Bronchial epithelial cell (primary cell): Measurements from ENCODE around the gene HTT. TPM values are rescaled to one million over a fixed set of nuclear protein-coding genes. Genes with fewer than 3 reads are reported as not detected.

ENCODE experiments used
- DNase-seq: peaks from one replicate; pipeline ENCODE4 v3.0.0-alpha.2; 2010; ENCODE audit warnings: low read depth
- FAIRE-seq: peaks from 2 replicates; lab custom pipeline; 2011; peaks lifted over from hg19 to GRCh38; lab: Jason Lieb, UNC
- H3K27me3 ChIP-seq: 2 replicates; pipeline ENCODE4 v1.5.1; 2011; ENCODE audit warnings: low read length; ENCODE audit not compliant: control insufficient read depth, insufficient read depth
- H3K36me3 ChIP-seq: 2 replicates; pipeline ENCODE4 v1.5.1; 2011; ENCODE audit warnings: low read length; ENCODE audit not compliant: control insufficient read depth, insufficient read depth
- H3K4me3 ChIP-seq: 2 replicates; pipeline ENCODE4 v1.5.1; 2011; ENCODE audit warnings: mild to moderate bottlenecking, low read depth, low read length, control low read depth
- total RNA-seq: library from RNA; depleted of rRNA; stranded (reverse); fragments of >200 nt; gene quantifications from 2 replicates; pipeline ENCODE4 v1.2.1, GENCODE V29; 2014
- TF ChIP-seq, protein P1 (sequence below): IDR thresholded peaks from 2 replicates; pipeline ENCODE4 v1.5.1; 2011; ENCODE audit warnings: mild to moderate bottlenecking, moderate library complexity, low read length, control low read depth, inconsistent platforms; ENCODE audit not compliant: insufficient read depth, severe bottlenecking

The HTT gene
- total RNA-seq, 1 donor from 2014 or later, result 24.0 TPM

DNA sequence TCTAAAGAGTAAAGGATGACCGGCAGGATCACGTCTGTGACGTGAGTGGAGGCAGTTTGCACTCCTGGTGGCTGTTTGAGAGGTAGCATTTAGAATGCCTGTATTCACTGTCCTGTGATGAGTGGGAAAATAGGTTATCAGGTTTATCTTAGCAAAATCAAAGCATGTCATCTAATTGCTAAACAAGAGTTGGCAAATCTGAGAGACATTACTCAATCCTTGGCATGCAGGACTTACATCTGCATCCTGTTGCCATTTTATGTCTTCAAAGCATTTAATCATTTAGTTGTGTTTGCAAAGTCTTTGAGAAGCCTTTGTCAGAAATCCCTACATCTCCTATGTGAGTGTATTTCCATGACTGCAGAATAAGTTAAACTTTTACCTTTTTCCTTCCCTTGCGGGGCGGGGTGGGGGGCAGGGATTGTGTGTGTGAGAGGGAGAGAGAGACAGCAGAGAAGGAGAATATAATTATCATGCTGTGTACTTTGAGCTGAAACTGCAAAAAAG is 133.1 kb downstream of the HTT start:
- TF ChIP-seq, protein P1, sequence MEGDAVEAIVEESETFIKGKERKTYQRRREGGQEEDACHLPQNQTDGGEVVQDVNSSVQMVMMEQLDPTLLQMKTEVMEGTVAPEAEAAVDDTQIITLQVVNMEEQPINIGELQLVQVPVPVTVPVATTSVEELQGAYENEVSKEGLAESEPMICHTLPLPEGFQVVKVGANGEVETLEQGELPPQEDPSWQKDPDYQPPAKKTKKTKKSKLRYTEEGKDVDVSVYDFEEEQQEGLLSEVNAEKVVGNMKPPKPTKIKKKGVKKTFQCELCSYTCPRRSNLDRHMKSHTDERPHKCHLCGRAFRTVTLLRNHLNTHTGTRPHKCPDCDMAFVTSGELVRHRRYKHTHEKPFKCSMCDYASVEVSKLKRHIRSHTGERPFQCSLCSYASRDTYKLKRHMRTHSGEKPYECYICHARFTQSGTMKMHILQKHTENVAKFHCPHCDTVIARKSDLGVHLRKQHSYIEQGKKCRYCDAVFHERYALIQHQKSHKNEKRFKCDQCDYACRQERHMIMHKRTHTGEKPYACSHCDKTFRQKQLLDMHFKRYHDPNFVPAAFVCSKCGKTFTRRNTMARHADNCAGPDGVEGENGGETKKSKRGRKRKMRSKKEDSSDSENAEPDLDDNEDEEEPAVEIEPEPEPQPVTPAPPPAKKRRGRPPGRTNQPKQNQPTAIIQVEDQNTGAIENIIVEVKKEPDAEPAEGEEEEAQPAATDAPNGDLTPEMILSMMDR, result no peak
- peaks cover 24% of the 10 kb centered on the region for H3K36me3 ChIP-seq
- no peak for FAIRE-seq
- H3K27me3 ChIP-seq, result no peaks in the 10 kb centered on the region
- no peak for DNase-seq
- no peak overlapping the region for H3K4me3 ChIP-seq

DNA sequence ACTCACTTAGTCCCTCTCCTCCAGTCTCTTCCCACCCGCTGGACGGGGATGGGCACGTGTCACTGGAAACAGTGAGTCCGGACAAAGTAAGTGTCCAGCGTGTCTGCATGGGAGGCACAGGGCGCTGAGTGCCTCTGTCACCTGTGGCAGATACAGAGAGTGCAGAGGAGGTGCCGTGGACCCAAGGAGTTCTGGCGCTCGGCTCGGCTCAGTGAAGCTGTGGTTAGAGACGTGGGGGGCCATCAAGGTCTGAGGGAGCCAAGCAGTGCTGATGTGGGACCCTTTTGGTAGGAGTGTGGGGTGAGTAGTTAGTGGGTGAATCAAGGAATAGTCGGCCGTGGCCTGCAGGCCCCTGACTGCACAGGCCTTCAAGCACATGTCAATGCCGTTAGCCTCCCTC is 134.3 kb downstream of the HTT start:
- DNase-seq, result no peak
- peaks cover 33% of the 10 kb centered on the region for H3K36me3 ChIP-seq
- no peak overlapping the region for H3K4me3 ChIP-seq
- no peak for FAIRE-seq
- no peaks in the 10 kb centered on the region for H3K27me3 ChIP-seq
- TF ChIP-seq, protein P1, result no peak

DNA sequence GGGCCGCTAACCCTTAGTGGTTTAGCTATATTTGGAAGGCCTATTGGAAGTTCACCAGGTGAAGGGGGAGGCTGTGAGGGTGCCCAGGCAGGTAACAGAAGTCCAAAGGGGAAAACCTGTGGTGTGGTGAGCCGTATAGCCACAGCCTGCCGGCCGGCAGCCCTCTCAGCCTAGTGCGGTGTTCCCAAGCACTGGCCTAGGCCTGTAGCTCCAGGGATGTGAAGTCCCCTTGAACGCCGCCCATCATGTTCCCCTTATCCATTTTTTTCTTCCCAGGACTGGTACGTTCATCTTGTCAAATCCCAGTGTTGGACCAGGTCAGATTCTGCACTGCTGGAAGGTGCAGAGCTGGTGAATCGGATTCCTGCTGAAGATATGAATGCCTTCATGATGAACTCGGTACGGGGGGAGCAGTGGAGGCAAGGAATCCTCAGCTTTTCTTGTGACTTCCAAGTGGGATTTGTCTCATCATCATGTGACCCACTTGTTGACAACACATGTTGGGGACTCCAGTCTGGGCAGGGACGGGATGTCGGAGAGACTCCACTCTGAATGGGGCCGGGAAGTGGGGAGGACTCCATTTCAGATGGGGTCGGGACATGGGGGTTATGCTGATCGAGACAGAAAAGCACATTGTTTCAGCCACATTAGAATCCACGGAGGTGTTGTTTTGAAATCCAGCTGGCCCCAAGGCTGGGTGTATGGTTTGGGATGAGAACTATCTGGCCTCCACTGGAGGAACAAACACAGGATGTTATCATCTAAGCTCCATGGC is 135.3 kb downstream of the HTT start:
- FAIRE-seq (peak; percentile 90), DNase-seq (no peak)
- H3K4me3 ChIP-seq, result no peak overlapping the region
- TF ChIP-seq, protein P1, result no peak
- peaks cover 33% of the 10 kb centered on the region for H3K36me3 ChIP-seq
- no peaks in the 10 kb centered on the region for H3K27me3 ChIP-seq

DNA sequence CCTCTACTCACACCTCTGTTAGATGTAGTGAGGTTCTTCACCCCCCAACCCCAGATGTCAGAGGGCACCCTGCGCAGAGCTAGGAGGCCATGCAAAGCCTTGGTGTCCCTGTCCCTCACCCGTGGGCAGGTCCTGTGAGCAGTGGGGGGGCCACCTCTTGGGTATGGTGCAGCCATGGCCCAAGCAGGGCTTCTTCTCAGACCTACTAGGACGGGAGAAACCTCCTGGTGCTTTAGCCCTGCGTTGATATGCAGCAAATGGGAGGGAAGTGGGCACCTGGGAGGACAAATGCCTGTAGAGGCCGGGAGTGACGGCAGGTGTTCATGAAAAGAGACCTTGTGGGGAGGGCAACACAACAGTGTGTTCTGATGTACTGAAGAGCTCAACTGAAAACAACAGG is 136.0 kb downstream of the HTT start:
- TF ChIP-seq, protein P1, result no peak
- H3K4me3 ChIP-seq, result no peak overlapping the region
- FAIRE-seq (no peak), DNase-seq (no peak)
- H3K27me3 ChIP-seq, result no peaks in the 10 kb centered on the region
- H3K36me3 ChIP-seq, result peaks cover 38% of the 10 kb centered on the region

DNA sequence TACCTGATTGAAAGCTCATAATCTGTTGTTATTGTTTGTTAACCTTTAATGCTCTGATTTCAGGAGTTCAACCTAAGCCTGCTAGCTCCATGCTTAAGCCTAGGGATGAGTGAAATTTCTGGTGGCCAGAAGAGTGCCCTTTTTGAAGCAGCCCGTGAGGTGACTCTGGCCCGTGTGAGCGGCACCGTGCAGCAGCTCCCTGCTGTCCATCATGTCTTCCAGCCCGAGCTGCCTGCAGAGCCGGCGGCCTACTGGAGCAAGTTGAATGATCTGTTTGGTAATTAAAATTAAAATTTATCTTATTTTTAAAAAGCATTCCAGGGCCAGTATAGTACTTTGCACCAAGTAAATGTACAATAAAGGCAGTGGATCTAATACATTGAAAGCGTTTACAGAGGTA is 137.4 kb downstream of the HTT start:
- no peak for DNase-seq
- FAIRE-seq, result no peak

More for the DNA sequence above, 137.4 kb downstream of the HTT start:
- Histone ChIP-seq H3K27me3 (no peaks in the 10 kb centered on the region), H3K4me3 (no peak overlapping the region), H3K36me3 (peaks cover 36% of the 10 kb centered on the region)
- TF ChIP-seq, protein P1, result no peak
